Tibial nerve (tissue), 4 donors: Measurements from ENCODE around the gene LMX1B. TPM values are rescaled to one million over a fixed set of nuclear protein-coding genes. Genes with fewer than 3 reads are reported as not detected.

ENCODE experiments used
- DNase-seq, 2 donors: peaks; one replicate each; pipeline ENCODE4 v3.0.0-alpha.2; 2019; ENCODE audit warnings: low spot score in 2 of 2
- H3K27ac ChIP-seq, 4 donors: fragments of 200-600 bp; sonication (generic) in 3 of 4; one replicate each; pipeline ENCODE4 v1.5.1; 2017 to 2019; ENCODE audit warnings: mild to moderate bottlenecking in 1 of 4
- H3K27me3 ChIP-seq, 2 donors: fragments of 200-600 bp; sonication (generic) in 1 of 2; one replicate each; pipeline versions ENCODE4 v1.5.1 to v1.6.0; 2017 to 2019
- H3K36me3 ChIP-seq, 3 donors: fragments of 200-600 bp; sonication (generic); one replicate each; pipeline ENCODE4 v1.5.1; 2018 to 2019
- H3K4me1 ChIP-seq, 4 donors: fragments of 200-600 bp; sonication (generic) in 3 of 4; one replicate each; pipeline ENCODE4 v1.5.1; 2017 to 2019
- H3K4me3 ChIP-seq, 4 donors: fragments of 200-600 bp; sonication (generic) in 3 of 4; one replicate each; pipeline ENCODE4 v1.5.1; 2017 to 2019; ENCODE audit warnings: mild to moderate bottlenecking in 1 of 4, moderate library complexity in 1 of 4
- H3K9me3 ChIP-seq, 4 donors: fragments of 200-600 bp; sonication (generic) in 3 of 4; one replicate each; pipeline ENCODE4 v1.5.1; 2017 to 2019
- EP300 ChIP-seq, 2 donors: sonication (generic); formaldehyde crosslinking; IDR thresholded peaks; one replicate each; pipeline ENCODE4 v1.6.1; 2017; ENCODE audit warnings: antibody characterized with exemption in 2 of 2, mild to moderate bottlenecking in 1 of 2
- POLR2A ChIP-seq, 2 donors: fragments of 450-650 bp; IDR thresholded peaks; one replicate each; pipeline ENCODE4 v1.6.1; 2017; ENCODE audit warnings: antibody characterized with exemption in 2 of 2, mild to moderate bottlenecking in 2 of 2, moderate library complexity in 2 of 2
- WGBS, 2 donors: methylation state at CpG; one replicate each; pipeline ENCODE4 v1.1.5; 2018; 5-methylcytosine and 5-hydroxymethylcytosine counted together
- total RNA-seq, 4 donors: library from RNA; depleted of rRNA; stranded (reverse); fragments of >200 nt; gene quantifications; one replicate each; pipeline ENCODE4 v1.1.0, GENCODE V29; 2016
- TF ChIP-seq, protein P1 (sequence below), 5 experiments: fragments of 200-600 bp in 3 of 5; fragments of 450-650 bp in 2 of 5; sonication (generic) in 3 of 5; IDR thresholded peaks; one replicate each; pipeline ENCODE4 v1.5.1; 2016 to 2019; ENCODE audit warnings: antibody characterized with exemption in 5 of 5, mild to moderate bottlenecking in 3 of 5, moderate library complexity in 2 of 5

The LMX1B gene
- total RNA-seq, 4 donors from 2014 or later, result 0.60 to 1.5 (median 0.78) TPM; not detected in 1

GRCh38 chr9:126689027-126689825 lies 75.5 kb downstream of the LMX1B start:
- Histone ChIP-seq H3K4me1 (peaks cover 0 to 6% (median 0%) of the 10 kb centered on the region in 4 donors), H3K36me3 (no peaks in the 10 kb centered on the region), H3K9me3 (no peaks in the 10 kb centered on the region), H3K27me3 (peaks cover 0 to 62% of the 10 kb centered on the region in 2 donors), H3K4me3 (no peak overlapping the region), H3K27ac (no peak overlapping the region)
- TF ChIP-seq POLR2A (IDR thresholded peaks at IDR 0.05) (no peak), EP300 (IDR thresholded peaks at IDR 0.05) (no peak)
- TF ChIP-seq, protein P1, sequence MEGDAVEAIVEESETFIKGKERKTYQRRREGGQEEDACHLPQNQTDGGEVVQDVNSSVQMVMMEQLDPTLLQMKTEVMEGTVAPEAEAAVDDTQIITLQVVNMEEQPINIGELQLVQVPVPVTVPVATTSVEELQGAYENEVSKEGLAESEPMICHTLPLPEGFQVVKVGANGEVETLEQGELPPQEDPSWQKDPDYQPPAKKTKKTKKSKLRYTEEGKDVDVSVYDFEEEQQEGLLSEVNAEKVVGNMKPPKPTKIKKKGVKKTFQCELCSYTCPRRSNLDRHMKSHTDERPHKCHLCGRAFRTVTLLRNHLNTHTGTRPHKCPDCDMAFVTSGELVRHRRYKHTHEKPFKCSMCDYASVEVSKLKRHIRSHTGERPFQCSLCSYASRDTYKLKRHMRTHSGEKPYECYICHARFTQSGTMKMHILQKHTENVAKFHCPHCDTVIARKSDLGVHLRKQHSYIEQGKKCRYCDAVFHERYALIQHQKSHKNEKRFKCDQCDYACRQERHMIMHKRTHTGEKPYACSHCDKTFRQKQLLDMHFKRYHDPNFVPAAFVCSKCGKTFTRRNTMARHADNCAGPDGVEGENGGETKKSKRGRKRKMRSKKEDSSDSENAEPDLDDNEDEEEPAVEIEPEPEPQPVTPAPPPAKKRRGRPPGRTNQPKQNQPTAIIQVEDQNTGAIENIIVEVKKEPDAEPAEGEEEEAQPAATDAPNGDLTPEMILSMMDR (IDR thresholded peaks at IDR 0.05), result no peak
- DNase-seq, result no peak
- 29 to 42% methylated on average over 17 to 19 of the region's 24 CpGs for WGBS, 2 donors

DNA sequence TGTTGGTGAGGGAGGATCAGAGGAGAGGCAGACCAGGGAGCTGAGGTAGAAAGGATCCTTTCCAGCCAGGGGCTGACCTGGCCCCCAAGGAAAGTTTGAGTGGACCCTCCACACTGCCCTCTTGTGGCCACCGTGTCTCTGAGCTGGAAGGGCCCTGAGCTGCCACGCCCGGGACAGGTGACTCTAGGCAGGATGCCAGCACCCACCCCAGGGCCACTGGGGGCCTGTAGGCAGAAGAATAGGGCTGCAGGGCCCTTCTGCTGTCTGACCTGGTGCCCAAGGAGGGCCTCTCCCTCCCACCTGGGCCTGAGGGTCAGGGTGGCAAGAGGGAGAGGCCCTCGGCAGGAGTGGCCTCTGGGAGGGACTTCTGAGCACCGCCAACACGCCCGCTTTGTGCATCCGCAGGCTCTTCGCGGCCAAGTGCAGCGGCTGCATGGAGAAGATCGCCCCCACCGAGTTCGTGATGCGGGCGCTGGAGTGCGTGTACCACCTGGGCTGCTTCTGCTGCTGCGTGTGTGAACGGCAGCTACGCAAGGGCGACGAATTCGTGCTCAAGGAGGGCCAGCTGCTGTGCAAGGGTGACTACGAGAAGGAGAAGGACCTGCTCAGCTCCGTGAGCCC lies 76.8 kb downstream of the LMX1B start:
- no peak for TF ChIP-seq POLR2A (IDR thresholded peaks at IDR 0.05)
- TF ChIP-seq, protein P1 (IDR thresholded peaks at IDR 0.05), result peak; percentile 26 to 41 (median 33)
- TF ChIP-seq EP300 (IDR thresholded peaks at IDR 0.05), result no peak
- 58 to 72% methylated on average over 9 to 15 of the region's 25 CpGs for WGBS, 2 donors
- H3K4me3 ChIP-seq, result no peak overlapping the region
- H3K27ac ChIP-seq, result no peak overlapping the region
- peaks cover 0 to 6% (median 0%) of the 10 kb centered on the region in 4 donors for H3K4me1 ChIP-seq
- no peaks in the 10 kb centered on the region for H3K36me3 ChIP-seq
- no peak for DNase-seq
- H3K9me3 ChIP-seq, result no peaks in the 10 kb centered on the region
- peaks cover 0 to 49% of the 10 kb centered on the region in 2 donors for H3K27me3 ChIP-seq

- no peak overlapping the region for H3K27ac ChIP-seq
- WGBS, 2 donors, result 87 to 91% methylated on average over 19 to 20 of the region's 20 CpGs
- DNase-seq, result no peak
- no peaks in the 10 kb centered on the region for H3K9me3 ChIP-seq
- H3K27me3 ChIP-seq, result peaks cover 0 to 39% of the 10 kb centered on the region in 2 donors
- no peaks in the 10 kb centered on the region for H3K36me3 ChIP-seq
- TF ChIP-seq, protein P1 (IDR thresholded peaks at IDR 0.05), result no peak
- TF ChIP-seq POLR2A (IDR thresholded peaks at IDR 0.05) (no peak), EP300 (IDR thresholded peaks at IDR 0.05) (no peak)
- no peak overlapping the region for H3K4me3 ChIP-seq
- peaks cover 0 to 6% (median 0%) of the 10 kb centered on the region in 4 donors for H3K4me1 ChIP-seq
Measured at GRCh38 chr9:126692041-126692758, 78.5 kb downstream of the LMX1B start.

- no peaks in the 10 kb centered on the region for H3K36me3 ChIP-seq
- H3K27ac ChIP-seq, result no peak overlapping the region
- peaks cover 0 to 6% (median 0%) of the 10 kb centered on the region in 4 donors for H3K4me1 ChIP-seq
- peaks cover 0 to 32% of the 10 kb centered on the region in 2 donors for H3K27me3 ChIP-seq
- no peak for DNase-seq
- WGBS, 2 donors, result 85 to 89% methylated on average over 32 of the region's 32 CpGs
- no peak for TF ChIP-seq POLR2A (IDR thresholded peaks at IDR 0.05)
- no peak for TF ChIP-seq EP300 (IDR thresholded peaks at IDR 0.05)
- TF ChIP-seq, protein P1 (IDR thresholded peaks at IDR 0.05), result no peak
- no peak overlapping the region for H3K4me3 ChIP-seq
- H3K9me3 ChIP-seq, result no peaks in the 10 kb centered on the region
Measured at GRCh38 chr9:126692759-126693427, 79.2 kb downstream of the LMX1B start.
